HG02588 (cell line): ENCODE measurements around the gene IPPK.

Experiments used
- ATAC-seq: cut with Tn5 transposase; IDR thresholded peaks from one replicate; pipeline ENCODE4 v1.9.1; 2021; ENCODE audit warnings: mild to moderate bottlenecking, moderate library complexity; ENCODE audit not compliant: unreplicated experiment

Gene IPPK

DNA sequence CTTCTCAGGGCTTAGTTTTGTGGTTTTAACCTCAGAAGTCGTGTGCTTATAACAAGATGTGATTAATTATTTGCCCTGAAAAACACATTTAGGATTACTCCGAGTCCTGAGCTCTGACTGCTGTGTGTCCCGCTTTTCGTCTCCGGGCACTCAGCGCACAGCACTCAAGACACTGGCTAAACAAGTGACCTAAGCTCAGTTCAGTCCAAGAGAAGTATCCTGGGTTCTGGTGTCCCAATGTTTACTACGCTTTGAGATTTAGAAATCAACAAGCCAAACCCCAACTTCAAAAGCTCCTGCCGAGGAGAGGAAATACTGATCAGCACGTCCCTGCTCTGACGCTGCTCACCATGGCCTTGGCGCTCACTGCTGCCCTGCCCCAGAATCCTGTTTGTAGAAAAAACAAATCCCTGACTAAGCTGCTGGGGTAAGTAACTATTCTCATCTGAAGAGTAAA is 53.2 kb downstream of the IPPK start:
- ATAC-seq = no peak

DNA sequence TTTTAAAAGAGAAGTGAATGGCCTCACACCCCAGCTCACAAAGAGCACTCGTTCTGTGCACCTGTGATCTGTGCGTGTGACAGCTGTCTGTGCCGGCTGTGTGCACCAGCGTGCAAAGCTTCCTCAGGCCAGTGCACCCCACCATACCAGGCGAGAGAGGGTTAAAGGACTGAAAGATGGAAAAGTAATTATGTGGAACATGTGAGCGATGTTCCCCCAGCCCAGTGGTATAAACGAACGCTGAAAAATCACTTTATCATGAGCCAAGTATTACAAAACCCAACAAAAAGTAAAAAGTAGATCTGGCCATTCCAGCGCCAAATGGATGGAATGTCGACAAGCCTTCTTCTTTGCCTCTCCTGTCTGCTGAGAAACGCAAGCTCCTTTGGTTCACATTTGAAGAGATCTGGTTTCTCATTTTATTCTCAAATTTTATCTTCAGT is 53.7 kb downstream of the IPPK start:
- no peak for ATAC-seq

DNA sequence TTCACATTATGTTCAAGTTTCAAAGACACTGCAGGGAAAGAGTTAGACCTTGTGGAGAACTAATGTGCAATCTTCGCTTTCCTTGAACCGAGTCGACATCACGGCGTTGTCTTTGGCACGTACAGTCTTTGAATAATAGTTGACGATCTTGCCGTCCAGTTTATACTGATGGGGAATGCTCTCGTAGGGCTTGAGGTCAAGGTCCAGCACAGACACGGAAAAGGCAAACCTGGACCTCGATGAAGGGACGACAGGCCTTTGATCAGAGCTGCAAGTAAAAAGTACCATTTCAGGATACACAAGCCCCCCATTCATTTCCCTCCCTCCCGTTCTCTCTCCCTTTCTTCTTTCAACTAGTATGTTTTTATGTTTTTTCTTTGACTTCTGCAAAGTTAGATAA is 54.1 kb downstream of the IPPK start:
- ATAC-seq = no peak

DNA sequence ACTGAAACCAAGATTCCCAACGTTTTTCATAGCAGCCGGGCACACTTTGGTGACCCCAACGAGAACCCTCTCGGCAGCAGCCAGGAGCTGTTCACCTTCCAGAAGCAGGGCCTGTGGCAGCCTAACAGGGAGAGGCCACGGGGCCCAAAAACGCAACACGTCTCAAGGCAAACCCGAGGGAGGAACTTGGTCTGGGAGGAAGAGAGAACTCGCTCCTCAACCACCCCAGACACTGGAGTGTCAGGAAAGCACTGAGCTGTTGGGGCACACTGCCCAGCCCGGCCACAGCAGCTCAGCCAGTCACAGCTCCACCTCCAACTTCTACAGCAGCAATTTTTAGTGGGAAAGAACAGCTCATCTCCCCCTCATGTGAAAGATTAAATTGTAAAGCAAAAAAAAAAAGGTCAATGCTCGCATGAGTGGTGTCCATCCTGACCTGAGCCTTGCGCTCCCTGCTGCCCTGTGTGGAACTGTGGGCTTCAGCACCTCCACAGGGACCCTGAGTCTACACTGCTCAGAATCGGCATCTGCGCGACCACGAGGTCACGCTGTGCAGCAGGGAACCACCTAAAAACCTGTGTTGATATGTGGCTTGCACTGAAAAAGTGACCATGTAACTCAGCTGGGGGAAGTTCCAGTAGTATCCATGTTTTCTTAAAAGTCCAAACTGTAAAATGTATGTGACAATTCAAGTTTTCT is 55.0 kb downstream of the IPPK start:
- no peak for ATAC-seq

DNA sequence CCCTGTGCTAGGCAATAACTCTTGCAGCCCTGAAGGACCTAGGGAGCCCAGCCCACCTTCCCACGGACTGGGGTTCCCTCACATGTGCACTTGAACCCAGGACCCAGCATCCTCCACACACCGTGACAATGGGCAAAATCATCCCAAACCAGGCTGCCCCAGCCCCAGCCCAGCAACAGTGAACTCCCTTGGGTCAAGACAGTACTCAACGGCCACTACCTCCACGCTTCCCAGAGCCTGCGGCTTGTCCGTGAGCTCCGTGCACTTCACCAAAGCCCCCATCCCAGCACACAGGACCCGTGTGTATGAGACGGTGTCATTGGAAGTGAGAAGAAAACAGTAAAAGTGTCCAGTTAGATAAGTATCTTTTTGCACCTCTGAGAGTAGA is 55.8 kb downstream of the IPPK start:
- ATAC-seq = no peak

DNA sequence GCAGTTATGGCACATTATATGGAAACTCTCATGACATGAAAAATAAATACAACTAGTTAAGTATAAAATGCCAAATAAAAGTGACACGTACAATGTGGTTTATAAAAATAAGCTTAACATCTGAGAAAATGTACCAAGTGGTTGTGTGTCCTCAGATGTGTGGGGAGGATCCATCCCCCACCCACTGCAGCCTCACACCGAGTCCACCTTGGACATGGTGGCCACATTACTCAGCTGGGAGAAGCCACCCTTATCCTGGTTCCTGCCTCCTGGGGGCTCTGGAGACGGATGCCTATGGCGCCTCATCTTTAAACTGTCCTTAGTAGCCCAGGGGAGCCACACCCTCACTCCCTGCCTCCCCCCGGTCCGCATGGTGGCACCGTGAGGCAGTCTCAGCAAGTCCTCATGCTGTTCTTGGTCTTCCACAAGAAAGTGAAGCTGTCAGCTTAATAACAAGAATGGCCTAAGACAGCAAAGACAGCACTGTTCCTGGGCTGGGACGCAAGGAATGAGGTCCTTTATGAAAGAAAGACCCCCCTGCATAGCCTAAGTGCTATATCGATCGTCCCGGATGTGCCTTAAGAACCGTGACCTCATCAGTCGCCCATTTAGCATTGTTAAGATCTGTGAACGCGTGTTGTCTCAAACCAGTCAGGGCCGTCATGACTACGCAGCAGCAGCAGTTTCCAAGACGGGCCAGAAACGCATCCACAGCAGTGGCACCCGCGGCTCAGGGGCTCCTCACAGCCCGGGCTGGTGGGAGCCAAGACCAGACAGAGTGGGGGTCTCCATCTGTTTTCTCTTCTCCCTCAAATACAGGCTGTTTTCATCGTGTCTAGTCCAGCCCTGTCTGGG is 56.4 kb downstream of the IPPK start:
- no peak for ATAC-seq

DNA sequence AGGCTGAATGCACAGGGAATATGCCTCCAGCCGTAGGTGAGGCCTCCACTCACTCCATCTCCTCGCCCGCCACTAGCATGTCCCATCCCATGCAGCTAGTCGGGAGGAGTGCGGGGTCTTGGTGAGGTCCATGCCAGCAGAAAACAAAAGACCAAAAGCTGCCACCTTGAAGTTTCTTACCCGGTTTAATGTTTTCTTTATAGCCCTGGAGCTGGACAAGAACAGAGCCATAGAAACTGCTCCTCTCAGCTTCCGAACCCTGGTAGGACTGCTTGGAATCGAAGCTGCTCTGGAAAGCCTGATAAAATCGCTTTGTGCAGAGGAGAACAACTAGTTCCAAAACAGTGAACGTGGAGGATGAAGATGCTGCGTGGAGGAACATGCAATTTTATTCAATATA is 57.1 kb downstream of the IPPK start:
- no peak for ATAC-seq

DNA sequence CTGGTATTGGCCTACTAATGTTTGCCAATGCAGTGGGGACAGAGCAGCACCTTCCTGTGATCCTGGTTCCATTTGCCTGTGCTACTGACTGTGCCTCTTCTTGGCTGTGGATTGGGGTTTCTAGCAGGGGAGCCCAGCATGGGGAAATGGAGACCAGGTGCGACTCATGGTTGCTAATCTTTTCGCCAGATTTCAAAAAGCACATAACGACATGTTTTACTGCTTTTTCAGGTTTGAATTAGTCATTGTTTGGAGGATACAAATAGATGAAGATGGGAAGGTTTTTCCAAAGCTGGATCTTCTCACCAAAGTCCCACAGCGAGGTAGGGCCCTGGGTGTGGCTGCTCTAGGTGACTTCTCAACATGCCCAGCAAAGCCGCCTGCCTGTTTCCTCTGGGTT is 57.6 kb downstream of the IPPK start:
- no peak for ATAC-seq

DNA sequence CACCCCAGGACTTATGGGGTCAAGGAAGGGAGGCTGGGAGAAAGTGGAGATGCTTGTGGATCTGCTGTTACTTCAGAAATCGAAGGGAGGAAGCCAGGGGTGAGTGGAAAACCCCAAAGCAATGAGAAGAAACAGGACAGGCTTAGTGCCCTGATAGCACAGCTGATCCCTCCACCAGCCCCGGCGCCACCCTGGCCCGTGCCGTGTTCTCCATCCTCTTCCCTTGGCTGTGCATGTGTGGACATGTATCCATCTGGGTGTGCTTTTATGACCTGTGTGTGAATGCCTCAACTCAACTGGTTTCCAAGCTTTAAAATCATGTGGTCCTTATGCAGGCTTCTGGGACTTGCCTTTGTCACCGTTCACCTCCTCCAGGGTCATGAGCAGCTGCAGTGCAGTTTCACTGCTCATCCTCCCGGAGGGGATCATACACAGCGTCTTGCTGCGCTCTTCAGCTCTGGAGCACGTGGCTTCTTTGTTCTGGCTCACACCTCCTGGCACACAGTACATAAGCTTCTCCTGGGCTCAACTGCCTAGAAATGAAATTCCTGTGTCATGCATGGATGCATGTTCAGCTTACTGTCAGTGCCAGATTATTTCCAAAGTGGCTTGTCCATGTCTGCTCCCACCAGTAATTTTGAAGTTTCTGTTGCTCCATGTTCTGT is 58.2 kb downstream of the IPPK start:
- no peak for ATAC-seq

DNA sequence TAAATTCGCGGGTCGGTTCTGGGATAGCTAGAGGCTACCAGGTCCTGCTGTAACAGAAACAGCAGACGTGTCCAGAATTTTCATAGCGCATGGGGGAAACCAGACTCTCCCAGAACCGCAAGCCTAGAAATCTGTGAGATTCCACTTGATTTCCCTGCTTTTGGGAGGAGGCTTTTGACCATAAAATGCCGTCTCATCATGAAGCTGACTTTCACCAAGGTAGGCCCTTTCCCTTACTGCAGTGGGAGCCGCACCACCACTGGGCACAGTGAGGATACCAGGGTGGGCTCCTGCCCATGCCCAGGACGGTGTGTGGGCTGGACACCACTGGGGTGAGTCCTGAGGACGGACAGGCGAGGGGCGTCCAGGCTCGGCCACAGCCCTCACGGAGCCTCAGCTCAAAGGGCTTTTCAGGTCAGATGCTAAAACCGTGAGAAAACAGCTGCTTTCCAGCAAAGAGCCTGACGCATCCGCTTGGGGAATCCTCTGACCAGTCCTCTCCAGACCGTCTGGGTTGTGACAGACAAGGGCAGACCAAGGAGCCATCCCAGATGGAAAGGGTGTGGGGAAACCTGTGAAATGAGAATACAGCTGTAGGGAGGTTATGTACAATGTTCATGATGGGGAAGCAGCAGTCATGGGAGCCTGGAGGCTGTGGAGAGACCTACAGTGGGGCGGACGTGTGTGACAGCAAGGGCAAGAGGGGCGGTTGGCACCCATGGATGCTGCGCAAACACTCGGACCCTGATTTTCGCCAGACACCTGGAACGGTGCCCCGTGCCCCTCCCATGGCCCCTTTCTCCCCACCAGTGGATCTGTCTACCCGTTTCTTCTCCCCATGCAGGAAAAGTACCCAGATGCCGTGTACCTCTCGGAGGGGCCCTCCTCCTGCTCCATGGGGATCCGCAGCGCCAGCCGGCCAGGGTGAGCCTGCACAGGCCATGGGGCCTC is 59.2 kb downstream of the IPPK start:
- ATAC-seq = no peak

DNA sequence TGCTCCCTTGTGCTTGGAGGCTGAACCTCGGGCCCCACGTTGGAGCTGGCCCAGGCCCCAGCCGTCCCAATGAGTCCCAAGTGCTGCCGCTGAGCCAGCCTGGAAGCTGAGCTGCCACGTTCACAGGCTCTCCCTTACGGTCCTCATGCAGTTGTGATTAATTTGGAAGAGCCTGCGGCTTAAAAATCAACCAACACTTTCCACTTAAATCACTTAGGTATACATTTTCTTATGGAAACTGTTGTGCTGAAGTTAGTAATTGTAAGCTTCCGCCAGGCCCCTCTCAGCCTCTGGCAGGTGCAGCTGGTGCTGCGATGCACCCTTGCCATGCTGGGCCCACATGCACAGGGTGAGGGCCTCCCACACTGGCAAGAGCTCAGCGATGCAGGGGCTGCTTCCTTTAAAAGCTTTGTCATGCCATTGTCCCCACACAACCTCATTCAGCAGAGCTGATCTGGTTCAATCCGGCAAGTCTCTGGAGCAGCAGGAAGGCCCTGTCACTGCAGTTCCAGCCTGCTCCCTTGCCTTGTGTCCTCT is 61.0 kb downstream of the IPPK start:
- no peak for ATAC-seq

DNA sequence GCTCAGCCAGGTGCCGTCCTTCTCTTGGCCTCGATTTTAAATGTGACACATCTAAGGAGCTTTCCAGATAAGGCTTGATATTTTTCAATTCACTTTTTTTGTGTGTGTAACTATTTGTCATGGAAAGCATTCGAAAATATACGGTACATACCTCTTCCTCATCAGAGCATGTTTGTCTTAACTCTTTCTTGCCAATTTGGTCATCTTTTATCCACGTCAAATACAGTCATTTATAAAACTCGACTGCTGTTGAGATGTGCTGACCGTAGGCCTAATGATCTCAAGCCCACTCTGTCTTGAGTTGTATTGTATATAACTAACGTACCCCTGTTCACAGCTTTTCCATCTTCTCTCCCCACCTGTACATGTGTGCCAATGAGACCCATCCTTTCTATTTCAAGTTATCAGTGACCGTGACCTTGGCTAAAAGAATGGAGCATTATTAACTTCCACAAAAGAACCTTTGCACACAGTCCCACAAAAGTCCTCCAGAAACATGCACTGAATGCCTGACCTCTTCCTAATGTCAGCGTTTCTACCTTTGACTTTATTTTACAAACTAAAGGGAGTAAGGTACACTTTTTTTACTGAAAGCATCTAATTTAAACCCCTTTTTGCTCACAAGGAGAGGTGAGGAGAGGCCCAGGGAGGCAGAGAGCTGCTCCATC is 61.6 kb downstream of the IPPK start:
- ATAC-seq = no peak

DNA sequence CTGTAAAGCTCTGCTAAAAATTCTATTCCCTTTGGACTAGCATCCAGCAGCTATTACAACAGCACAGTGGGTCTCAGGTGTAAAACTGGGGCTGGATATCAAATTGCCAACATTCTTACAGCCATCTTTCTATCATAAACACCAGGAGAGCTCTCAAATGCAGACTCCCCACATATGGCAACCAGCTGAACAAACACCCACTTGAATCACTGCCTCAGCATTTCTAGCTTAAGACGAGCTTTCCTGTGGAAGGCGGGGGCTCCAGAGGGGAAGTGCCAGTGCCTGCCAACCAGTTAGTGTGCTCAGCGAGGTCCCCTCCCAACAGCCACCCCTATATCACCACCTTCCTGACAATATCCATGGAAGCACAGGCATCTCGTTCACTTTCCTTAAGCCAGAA is 62.2 kb downstream of the IPPK start:
- ATAC-seq = no peak

DNA sequence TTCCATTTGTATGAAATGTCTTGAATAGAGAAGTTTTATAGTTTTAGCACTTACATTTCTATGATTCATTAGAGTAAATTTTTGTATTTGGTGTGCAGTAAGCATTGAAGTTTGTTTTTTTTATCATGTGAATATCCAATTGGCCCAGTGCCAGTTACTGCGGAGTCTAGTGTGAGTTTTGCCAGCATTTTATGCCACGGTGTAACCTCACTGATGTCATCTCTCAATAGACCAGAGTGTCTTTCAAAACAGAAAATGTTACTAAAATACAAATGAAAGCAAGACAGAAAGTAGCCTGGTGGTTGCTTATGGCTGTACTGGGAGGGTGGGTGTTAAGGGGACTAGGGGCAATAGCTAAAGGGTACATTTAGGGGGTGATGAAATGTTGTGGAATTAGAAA is 62.8 kb downstream of the IPPK start:
- ATAC-seq = no peak

DNA sequence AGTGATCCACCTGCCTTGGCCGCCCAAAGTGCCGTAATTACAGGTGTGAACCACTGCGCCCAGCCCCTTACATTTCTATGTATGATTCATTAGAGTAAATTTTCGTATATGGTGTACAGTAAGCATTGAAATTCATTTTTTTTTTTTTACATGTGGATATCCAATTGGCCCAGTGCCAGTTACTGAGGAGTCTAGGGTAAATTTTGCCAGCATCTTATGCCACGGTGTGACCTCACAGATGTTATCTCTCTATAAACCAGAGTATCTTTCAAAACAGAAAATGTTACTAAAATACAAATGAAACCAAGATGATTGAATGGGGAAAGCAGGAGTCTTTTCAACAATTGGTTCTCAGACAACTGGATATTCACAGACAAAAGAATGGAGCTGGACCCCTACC is 64.7 kb downstream of the IPPK start:
- no peak for ATAC-seq

DNA sequence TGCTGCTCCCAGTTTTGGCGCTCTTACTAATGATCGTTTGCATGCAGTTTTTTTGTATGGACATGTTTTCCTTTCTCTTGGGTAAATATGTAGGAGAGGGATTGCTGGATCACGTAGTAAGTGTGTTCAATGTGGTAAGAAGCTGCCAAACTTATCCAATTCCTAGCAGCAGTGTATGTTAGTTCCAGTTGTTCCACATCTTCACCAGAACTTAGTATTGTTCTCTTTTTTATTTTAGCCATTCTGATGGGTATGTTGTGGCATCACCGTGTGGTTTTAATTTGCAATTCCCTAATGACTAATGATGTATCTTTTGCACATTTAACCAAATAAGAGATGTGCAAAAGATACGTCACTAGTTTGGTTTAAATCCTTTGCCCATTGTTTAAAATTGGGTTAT is 65.9 kb downstream of the IPPK start:
- no peak for ATAC-seq

DNA sequence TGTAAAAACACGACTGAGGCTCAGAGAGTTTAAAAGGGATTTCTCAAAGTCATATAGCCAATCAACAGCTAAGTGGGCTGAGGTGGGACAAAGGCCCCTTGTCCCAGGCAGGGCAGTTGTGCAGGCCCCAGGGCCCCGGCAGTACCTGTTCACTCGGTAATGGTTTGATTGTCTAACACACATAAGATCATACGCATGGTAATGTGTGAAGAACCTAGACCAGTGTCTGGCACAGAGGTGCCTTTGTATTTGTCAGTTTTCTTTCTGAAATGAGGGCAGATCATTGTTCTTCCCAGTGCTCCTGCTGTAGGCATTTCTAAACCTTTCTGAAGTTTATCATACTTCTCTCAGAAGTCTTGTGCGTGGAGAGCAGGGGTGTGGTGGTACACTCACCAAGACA is 66.8 kb downstream of the IPPK start:
- no peak for ATAC-seq

DNA sequence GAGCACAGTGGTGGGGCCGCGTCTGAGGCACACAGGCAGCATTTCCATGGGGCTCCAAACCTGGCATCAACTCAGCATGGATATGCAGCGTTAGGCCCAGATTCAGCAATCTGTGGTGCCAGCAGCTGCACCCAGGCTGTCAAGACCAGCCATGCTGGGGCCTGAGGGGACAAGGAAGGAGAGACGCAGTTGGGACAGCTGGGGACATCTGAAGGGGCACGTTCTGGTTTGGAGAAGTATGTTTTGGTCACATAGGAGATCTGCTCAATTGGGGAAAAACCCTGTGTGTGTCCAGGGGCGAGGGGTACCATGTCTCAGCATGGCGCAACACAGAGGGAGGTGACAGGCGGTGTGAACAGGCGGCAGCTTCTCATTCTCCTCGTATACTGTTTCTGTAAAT is 67.5 kb downstream of the IPPK start:
- ATAC-seq = no peak

DNA sequence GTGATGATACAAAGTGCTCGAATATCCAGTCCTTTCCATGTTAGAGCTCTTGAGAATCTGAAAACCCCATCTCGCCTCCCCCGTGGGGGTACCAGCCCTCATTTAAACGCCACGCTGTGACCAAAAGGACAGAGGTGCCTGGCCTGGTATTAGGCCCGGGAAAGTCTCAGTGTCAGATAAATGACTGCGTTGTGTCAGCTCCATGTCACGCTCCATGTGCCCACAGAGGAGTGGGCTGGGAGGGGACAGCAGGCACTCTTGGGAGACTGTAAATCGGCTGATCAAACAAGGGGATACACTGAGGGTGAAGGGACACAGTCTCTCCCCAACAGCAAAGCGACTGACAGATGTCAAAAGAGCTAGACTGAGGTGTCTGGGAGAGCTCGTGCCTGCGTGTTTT is 68.5 kb downstream of the IPPK start:
- no peak for ATAC-seq
